ENCODE results near the gene FRMD5. TPM values are rescaled to one million over a fixed set of nuclear protein-coding genes. Genes with fewer than 3 reads are reported as not detected.

Gene FRMD5
- total RNA-seq, 1 donor from 2014 or later: not detected

DNA sequence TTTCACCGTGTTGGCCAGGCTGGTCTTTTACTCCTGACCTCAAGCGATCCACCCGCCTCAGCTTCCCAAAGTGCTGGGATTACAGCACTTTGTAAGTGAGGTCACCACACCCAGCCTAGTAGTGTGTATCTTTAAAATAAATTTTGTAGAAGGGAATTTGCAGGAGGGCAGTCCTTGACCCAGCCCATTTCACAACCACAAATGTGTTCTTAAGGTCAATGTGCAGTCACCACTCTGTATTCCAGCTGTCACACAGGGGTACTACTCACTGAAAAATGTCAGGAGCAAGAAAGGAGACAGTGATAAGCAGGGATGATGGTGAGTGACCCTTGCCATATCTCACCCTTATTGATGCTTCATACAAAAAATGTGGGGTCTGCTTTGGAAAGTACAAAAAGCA lies 98.5 kb downstream of the FRMD5 start:
- Mint-ChIP-seq H3K9me3 (ENCODE audit: unreplicated experiment) (no peaks in the 10 kb centered on the region), H3K4me1 (ENCODE audit: unreplicated experiment) (no peaks in the 10 kb centered on the region), H3K36me3 (ENCODE audit: unreplicated experiment) (no peaks in the 10 kb centered on the region), H3K27me3 (ENCODE audit: unreplicated experiment) (peaks cover 16% of the 10 kb centered on the region), H3K27ac (ENCODE audit: unreplicated experiment) (no peak overlapping the region), H3K4me3 (ENCODE audit: unreplicated experiment) (no peak overlapping the region)
- no peak for DNase-seq (ENCODE audit: extremely low spot score, unreplicated experiment)
- TF ChIP-seq, protein P1, sequence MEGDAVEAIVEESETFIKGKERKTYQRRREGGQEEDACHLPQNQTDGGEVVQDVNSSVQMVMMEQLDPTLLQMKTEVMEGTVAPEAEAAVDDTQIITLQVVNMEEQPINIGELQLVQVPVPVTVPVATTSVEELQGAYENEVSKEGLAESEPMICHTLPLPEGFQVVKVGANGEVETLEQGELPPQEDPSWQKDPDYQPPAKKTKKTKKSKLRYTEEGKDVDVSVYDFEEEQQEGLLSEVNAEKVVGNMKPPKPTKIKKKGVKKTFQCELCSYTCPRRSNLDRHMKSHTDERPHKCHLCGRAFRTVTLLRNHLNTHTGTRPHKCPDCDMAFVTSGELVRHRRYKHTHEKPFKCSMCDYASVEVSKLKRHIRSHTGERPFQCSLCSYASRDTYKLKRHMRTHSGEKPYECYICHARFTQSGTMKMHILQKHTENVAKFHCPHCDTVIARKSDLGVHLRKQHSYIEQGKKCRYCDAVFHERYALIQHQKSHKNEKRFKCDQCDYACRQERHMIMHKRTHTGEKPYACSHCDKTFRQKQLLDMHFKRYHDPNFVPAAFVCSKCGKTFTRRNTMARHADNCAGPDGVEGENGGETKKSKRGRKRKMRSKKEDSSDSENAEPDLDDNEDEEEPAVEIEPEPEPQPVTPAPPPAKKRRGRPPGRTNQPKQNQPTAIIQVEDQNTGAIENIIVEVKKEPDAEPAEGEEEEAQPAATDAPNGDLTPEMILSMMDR (IDR thresholded peaks at IDR 0.05): no peak

DNA sequence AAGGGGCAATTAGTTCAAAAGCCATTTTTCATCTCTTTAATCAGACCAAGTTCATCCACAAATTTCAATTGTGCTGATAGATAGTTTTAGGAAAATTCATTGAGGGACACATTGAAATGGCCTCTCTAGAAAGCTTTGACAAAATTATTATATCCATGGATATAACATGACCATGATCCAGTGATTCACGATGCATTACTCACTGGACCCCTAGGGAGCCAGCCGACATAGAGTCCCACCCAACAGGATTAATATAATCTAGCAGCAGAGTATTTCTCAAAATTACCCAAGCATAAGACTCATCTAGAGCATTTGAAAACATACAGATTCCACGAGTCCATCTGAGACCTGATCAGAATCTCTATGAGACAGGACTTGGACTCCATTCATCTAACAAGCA lies 100.3 kb downstream of the FRMD5 start:
- DNase-seq (ENCODE audit: extremely low spot score, unreplicated experiment): no peak
- Mint-ChIP-seq H3K27me3 (ENCODE audit: unreplicated experiment) (peaks cover 16% of the 10 kb centered on the region), H3K27ac (ENCODE audit: unreplicated experiment) (no peak overlapping the region), H3K4me1 (ENCODE audit: unreplicated experiment) (no peaks in the 10 kb centered on the region), H3K9me3 (ENCODE audit: unreplicated experiment) (no peaks in the 10 kb centered on the region), H3K36me3 (ENCODE audit: unreplicated experiment) (no peaks in the 10 kb centered on the region), H3K4me3 (ENCODE audit: unreplicated experiment) (no peak overlapping the region)
- TF ChIP-seq, protein P1 (IDR thresholded peaks at IDR 0.05): no peak

DNA sequence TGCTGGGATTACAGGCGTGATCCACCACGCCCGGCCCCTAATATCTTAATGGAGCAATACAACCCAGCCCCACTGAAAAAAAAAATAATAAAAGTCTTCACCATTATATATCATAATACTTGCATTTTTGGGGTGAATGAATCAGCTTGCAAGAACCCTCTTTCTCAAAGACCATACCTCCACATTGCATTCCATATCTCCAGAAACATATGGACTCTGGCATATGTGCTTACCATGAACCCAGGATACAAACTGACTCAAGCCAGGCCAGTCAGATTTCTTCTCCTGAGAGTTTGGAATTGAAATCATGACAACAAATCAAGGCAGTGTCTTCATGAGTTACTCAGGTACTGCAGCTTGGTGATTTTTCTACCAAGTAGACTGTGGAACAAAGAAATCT lies 101.2 kb downstream of the FRMD5 start:
- H3K27me3 Mint-ChIP-seq (ENCODE audit: unreplicated experiment): peaks cover 12% of the 10 kb centered on the region
- no peak overlapping the region for H3K4me3 Mint-ChIP-seq (ENCODE audit: unreplicated experiment)
- no peak overlapping the region for H3K27ac Mint-ChIP-seq (ENCODE audit: unreplicated experiment)
- TF ChIP-seq, protein P1 (IDR thresholded peaks at IDR 0.05): no peak
- H3K4me1 Mint-ChIP-seq (ENCODE audit: unreplicated experiment): no peaks in the 10 kb centered on the region
- no peaks in the 10 kb centered on the region for H3K36me3 Mint-ChIP-seq (ENCODE audit: unreplicated experiment)
- no peak for DNase-seq (ENCODE audit: extremely low spot score, unreplicated experiment)
- H3K9me3 Mint-ChIP-seq (ENCODE audit: unreplicated experiment): no peaks in the 10 kb centered on the region

DNA sequence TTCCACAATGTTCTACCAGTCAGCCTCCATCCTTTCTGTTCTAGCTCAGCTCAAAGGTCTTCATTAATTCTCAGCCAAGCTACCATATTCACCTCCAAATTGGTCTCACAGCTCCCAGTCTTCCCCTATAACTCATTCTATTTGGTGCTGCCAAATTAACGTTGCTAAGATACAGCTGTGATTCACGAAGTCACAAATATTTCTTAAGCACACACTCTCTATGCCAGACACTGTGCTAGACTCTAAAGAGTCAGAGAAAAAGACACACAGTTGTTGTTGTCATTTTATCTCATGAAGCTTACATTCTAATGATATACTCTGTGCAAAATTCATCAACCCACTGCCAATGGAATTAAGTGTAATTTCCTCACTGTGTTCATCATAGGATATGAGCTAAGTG lies 102.8 kb downstream of the FRMD5 start:
- Mint-ChIP-seq H3K9me3 (ENCODE audit: unreplicated experiment) (no peaks in the 10 kb centered on the region), H3K27me3 (ENCODE audit: unreplicated experiment) (peaks cover 4% of the 10 kb centered on the region), H3K27ac (ENCODE audit: unreplicated experiment) (no peak overlapping the region), H3K4me3 (ENCODE audit: unreplicated experiment) (no peak overlapping the region), H3K36me3 (ENCODE audit: unreplicated experiment) (no peaks in the 10 kb centered on the region), H3K4me1 (ENCODE audit: unreplicated experiment) (peaks cover 6% of the 10 kb centered on the region)
- TF ChIP-seq, protein P1 (IDR thresholded peaks at IDR 0.05): no peak
- no peak for DNase-seq (ENCODE audit: extremely low spot score, unreplicated experiment)

DNA sequence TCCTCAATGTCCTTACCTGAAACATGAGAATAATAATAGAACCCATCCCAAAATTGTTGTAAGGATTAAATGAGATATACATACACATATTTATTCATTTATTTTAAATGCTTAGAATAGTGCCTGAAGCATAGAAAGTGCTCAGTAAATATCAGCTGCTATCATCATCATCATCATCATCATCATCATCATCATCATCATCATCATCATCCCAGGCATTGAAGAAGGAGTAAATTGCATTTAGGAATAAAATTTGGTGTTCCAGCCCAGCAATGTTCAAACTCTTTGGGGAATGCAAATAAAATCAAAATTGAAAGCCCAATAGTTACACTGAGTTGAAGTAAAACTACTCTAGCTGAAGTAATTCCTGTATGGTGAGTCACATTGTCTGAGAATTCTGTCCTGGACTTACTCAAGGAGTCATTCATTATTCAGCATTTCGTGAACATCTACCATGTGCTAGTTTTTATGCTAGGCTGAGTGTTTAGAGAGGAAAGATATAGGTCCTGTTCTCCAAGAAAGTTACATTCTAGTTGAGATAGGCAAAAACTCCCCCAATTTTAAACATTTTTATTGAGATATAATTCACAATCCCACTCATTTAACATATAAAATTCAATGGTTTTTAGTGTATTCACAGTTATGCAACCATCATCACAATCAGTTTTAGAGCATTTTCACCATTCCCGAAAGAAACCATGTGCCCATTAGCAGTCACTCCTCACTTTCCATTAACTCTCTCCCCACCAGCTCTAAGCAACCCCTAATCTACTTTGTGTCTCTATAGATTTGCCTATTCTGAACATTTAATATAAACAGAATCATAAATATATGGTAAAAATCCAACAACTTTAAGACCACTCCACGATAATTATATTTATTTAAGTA lies 107.2 kb downstream of the FRMD5 start:
- TF ChIP-seq, protein P1 (IDR thresholded peaks at IDR 0.05): no peak
- Mint-ChIP-seq H3K36me3 (ENCODE audit: unreplicated experiment) (no peaks in the 10 kb centered on the region), H3K4me1 (ENCODE audit: unreplicated experiment) (peaks cover 10% of the 10 kb centered on the region), H3K9me3 (ENCODE audit: unreplicated experiment) (no peaks in the 10 kb centered on the region), H3K4me3 (ENCODE audit: unreplicated experiment) (no peak overlapping the region), H3K27me3 (ENCODE audit: unreplicated experiment) (peaks cover 2% of the 10 kb centered on the region), H3K27ac (ENCODE audit: unreplicated experiment) (no peak overlapping the region)
- DNase-seq (ENCODE audit: extremely low spot score, unreplicated experiment): no peak

Measured in osteocyte (in vitro differentiated cells).